ENCODE measurements around the gene MPG.

The MPG gene

GRCh38 chr16:66309-67182, 11.5 kb upstream of the MPG start:
- no peak for DNase-seq (ENCODE audit: low read depth in 2 of 2)

GRCh38 chr16:67183-67791, 10.7 kb upstream of the MPG start:
- DNase-seq (ENCODE audit: low read depth in 2 of 2): no peak

DNA sequence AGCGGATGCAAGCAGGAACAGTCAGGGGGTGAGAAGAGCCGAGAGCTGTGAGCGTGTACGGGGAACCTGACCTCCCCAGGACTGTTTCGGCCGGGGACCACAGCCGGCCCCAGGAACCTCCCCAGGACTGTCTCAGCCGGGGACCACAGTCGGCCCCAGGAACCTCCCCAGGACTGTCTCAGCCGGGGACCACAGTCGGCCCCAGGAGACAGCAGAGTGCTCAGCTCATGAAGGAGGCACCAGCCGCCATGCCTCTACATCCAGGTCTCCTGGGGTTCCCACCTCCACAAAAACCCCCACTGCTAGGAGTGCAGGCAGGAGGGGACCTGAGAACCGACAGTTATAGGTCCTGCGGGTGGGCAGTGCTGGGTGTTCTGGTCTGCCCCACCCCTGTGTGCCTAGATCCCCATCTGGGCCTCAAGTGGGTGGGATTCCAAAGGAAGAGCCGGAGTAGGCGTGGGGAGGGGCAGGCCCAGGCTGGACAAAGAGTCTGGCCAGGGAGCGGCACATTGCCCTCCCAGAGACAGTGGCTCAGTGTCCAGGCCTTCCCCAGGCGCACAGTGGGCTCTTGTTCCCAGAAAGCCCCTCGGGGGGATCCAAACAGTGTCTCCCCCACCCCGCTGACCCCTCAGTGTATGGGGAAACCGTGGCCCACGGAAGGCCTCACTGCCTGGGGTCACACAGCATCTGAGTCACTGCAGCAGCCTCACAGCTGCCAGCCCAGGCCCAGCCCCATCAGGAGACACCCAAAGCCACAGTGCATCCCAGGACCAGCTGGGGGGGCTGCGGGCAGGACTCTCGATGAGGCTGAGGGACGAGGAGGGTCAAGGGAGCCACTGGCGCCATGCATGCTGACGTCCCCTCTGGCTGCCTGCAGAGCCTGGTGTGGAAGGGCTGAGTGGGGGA, 9.9 kb upstream of the MPG start:
- DNase-seq (ENCODE audit: low read depth in 2 of 2): no peak

GRCh38 chr16:69181-69580, 8.8 kb upstream of the MPG start:
- no peak for DNase-seq (ENCODE audit: low read depth in 2 of 2)

- no peak for DNase-seq (ENCODE audit: low read depth in 2 of 2)
Observed at GRCh38 chr16:71210-71539, 6.8 kb upstream of the MPG start.

- no peak for DNase-seq (ENCODE audit: low read depth in 2 of 2)
Observed at GRCh38 chr16:71540-72401, 6.3 kb upstream of the MPG start.

- DNase-seq (ENCODE audit: low read depth in 2 of 2): no peak
Observed at GRCh38 chr16:72561-73548, 5.2 kb upstream of the MPG start, which contains the start of gene RHBDF1. TSS of gene RHBDF1 (minus strand) at chr16:72631. CDS start at chr16:65015, 7,616 bp downstream.

GRCh38 chr16:74051-74746, 3.8 kb upstream of the MPG start:
- DNase-seq (ENCODE audit: low read depth in 2 of 2): no peak

DNA sequence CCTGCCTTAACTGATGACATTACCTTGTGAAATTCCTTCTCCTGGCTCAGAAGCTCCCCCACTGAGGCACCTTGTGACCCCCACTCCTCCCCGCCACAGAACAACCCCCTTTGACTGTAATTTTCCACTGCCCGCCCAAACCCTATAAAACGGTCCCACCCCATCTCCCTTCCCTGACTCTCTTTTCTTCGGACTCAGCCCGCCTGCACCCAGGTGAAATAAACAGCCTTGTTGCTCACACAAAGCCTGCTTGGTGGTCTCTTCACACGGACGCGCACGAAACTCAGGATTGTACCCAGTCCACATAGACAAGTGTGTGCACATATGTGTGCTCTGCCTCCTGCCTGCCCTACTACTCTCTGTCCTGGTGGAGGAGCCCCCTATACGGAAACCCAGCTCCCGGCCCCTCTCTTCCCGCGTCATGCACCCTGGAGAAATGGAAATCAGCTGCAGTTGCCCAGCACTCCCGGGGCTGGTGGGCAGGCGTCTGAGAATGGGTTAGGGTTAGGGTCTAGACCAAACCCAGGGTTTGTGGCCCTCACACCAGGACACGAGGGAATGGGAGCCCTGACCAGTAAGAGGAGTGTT, 3.2 kb upstream of the MPG start:
- no peak for DNase-seq (ENCODE audit: low read depth in 2 of 2)

DNA sequence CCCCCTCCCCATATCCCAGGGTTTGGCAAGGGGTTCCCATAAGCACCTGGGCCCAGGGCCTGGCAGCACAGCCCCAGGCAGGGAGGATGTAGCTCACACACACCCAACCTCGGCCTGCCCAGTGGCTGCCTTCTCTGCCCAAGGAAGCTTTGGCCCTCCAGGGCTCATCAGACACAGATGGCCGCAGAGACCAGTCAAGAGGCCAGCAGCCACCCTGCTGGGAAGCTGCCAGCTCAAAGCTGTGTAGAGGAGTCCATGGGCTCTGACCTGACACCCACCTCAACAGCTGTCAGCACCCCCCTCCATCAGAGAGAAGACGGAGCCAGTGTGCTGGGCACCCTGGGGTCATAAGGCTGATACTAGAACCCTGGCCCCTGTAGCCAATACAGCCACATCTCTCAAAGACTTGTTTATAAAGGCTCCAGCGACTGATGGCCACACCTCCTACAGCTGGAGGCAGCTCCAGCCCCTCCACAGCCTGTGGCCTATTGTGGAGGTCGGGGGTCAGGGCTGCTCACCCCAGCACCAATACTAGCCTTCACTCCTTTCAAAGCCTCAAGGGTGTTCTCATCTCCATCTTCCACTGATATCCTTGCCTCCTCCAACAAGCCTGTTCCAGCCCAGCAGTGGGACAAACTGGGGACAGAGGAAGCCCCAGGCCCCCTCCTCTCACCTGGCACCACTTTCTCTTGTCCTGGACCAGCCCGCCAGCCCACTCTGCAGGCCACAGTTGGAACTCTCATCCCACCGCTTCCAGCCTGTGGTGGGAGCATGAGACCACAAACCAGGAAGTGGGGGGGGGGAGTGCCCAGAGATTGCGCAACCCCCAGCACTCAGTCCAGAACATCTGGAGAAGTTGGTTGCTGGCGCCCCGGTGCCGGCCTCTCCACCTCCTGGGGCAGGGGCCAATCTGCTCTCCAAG, 2.2 kb upstream of the MPG start:
- DNase-seq (ENCODE audit: low read depth in 2 of 2): no peak

DNA sequence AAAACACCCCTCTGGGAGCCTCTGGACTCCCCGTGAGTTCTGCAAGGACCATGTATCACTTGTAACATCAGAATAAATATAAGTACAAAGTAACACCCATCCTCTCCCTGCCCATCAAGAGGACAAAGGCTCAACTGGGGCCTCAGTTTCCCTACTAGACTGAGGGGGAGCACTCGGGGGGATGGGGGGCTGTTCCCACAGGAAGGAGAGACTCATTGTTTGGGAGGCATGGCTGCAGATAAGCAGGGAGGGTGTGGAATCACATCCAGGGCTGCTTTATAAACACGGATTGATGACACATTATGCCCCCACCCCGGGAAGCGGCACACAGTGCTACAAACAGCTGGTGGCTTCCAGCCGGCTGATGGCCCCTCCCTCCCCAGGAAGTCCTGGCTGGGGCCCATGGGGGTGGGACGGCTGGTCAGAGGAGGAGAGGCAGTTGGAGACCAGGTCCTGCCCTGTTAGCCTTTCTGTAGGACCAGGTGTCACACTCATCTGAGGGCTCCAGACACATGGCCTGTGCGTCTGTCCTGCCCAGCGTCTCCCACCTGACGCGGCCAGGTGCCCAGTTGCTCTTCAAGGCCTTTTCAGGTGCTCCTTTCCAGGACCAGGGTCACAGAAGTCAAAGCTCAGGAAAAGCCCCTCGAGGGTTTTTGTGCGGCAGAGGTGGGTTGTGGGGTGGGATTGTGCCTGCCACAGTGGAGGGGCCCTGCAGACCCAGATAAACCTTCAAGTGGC, 1.3 kb upstream of the MPG start:
- DNase-seq (ENCODE audit: low read depth in 2 of 2): no peak

DNA sequence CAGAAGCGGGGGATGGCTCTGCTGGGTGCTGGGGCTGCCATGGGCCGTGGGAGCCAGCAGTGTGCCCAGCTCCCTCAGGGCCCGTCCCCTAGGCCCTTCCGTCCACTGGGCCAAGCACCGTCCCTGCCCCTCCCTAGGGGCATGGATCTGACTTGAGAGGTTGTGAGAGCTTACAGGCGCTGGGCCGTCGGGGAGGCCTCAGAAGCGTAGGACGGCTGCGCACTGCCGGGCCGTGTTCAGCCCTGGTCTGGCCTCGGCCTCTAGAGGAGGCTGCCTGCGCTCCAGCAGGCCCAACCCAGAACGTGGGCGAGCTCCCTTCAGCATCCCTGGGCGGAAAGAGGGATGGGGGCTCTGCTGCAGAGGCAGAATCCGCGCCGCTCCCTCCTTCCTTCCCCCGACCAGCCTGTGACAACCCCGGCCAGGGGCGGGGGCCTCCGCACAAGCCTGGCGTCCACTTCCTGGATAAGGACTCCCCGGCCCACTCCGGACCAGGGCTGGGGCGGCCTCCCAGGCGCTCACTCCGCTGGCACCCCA, 685 bp upstream of the MPG start:
- no peak for DNase-seq (ENCODE audit: low read depth in 2 of 2)

DNA sequence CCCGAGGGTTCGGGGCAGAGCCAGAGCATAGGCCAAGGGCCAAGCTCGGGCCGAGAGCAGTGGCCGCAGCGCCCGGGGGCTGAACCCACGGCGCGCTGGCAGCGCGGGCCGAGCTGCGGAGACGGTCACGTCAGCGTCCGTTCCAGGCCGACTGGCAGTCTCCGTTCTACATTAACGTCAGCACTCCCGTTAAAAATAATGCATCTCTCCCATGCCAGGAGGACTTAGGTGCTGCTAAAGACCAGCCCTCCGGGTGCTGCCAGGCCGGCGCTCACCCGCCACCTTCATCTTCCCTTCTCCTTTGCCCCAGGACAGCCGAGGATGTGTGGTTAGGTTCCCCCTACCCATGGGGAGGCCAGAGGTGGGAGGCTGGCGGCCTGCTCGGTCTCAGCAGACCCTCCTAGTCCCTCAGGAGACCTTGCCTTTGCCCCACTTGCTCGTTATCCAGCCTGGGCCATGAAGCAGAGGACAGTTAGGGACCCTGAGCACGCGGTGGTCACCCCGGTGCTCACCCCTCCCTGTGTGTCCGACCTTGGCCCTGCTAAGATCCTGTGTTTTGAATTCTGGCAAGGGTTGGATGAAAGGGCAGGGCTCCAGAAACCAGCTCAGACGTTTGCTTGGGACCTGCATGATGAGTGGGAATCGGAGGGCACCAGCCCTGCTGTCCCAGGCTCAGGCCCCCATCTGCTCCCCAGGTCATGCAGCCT, 572 bp downstream of the MPG start:
- DNase-seq (ENCODE audit: low read depth in 2 of 2): no peak

DNA sequence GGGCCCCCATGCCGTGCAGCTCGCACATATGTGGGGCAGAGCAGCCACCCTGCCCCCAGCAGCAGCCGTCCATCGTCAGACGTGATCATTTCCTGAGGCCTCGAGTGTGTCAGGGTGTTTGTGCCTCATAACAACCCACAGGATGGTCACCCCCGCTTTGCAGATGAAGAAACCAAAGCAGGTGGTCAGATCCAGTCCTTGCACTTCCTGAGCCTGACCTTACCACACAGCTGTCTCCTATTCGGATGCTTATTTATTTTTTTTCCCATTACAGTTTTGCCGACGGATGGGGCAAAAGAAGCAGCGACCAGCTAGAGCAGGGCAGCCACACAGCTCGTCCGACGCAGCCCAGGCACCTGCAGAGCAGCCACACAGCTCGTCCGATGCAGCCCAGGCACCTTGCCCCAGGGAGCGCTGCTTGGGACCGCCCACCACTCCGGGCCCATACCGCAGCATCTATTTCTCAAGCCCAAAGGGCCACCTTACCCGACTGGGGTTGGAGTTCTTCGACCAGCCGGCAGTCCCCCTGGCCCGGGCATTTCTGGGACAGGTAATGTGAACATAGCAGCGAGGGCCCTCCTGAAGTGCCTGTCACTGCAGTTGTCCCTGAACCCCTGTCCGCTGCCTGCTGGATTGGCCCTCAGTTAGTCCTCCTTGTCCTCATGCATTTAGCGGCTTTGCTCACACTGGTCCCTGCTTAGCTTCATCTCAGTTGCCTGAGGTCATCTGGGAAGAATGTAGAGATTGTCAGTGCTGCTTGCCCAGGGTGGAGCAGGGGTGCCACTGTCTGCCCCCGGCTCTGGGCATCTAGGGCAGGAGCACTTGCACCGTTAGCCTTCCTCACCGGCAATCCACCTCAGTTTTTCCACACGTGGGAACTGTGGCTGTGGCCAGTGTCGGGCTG, 1.4 kb downstream of the MPG start:
- DNase-seq (ENCODE audit: low read depth in 2 of 2): no peak

DNA sequence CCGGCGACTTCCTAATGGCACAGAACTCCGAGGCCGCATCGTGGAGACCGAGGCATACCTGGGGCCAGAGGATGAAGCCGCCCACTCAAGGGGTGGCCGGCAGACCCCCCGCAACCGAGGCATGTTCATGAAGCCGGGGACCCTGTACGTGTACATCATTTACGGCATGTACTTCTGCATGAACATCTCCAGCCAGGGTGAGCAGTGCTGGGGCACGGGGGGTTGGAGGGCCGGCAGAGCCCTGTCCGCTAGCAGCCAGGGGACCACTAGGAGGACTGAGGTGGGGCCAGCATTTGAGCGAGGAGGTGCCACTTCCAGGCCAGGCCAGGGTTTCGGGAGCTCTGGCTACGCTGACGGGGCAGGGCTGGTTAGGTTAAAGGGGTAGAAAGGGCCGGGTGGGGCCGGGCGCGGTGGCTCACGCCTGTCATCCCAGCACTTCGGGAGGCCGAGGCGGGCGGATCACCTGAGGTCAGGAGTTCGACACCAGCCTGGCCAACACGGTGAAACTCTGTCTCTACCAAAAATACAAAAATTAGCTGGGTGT, 5.1 kb downstream of the MPG start:
- DNase-seq (ENCODE audit: low read depth in 2 of 2): no peak

All from stimulated activated CD8-positive, alpha-beta memory T cell treated with anti-CD3 and anti-CD28 coated beads, Interleukin-2, amount 100 ng/mL, for 1 hour (primary cell).